HUES6 (cell line): ENCODE measurements around the gene TMEM212.

Experiments used
- H3K27ac ChIP-seq: 2 replicates; pipeline ENCODE4 v1.7.0; 2013; ENCODE audit warnings: low read depth, mild to moderate bottlenecking, low read length, inconsistent platforms
- H3K27me3 ChIP-seq: 2 replicates; pipeline ENCODE4 v1.6.1; 2013; ENCODE audit warnings: low read length; ENCODE audit not compliant: control insufficient read depth, insufficient read depth
- H3K36me3 ChIP-seq: 2 replicates; pipeline ENCODE4 v1.6.1; 2013; ENCODE audit warnings: low read length; ENCODE audit not compliant: control insufficient read depth, insufficient read depth
- H3K4me1 ChIP-seq: 2 replicates; pipeline ENCODE4 v1.6.1; 2013; ENCODE audit warnings: low read length; ENCODE audit not compliant: control insufficient read depth, insufficient read depth
- H3K4me3 ChIP-seq: 2 replicates; pipeline ENCODE4 v1.5.1; 2013; ENCODE audit warnings: low read depth, low read length
- H3K9ac ChIP-seq: one replicate; pipeline ENCODE4 v1.6.1; 2013; ENCODE audit warnings: mild to moderate bottlenecking, low read length
- H3K9me3 ChIP-seq: 2 replicates; pipeline ENCODE4 v1.6.1; 2013; ENCODE audit warnings: low read depth, low read length; ENCODE audit not compliant: control insufficient read depth, insufficient read depth

TMEM212 gene

DNA sequence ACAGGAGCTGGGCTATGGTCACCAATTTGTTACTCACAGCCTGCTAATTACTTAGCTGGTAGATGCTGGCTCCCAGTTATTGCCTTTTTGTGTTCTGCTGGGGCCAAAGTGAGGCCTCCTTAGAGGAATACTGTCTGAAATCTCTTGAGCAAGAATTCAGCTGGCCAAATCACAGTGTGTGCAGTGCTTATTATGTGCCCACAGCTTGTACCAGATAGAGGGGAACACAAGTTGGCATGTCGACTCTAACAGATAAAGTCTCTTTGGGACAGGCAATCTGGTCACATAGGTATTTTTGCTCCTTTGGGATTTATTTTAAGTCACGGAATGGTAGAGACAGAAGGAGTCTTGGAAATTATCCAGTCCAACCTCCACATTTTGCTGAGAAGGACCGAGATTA lies 6.3 kb upstream of the TMEM212 start:
- Histone ChIP-seq H3K4me1 (peaks cover 13% of the 10 kb centered on the region), H3K9ac (no peak overlapping the region), H3K27ac (no peak overlapping the region), H3K36me3 (no peaks in the 10 kb centered on the region), H3K27me3 (no peaks in the 10 kb centered on the region), H3K9me3 (no peaks in the 10 kb centered on the region), H3K4me3 (no peak overlapping the region)

DNA sequence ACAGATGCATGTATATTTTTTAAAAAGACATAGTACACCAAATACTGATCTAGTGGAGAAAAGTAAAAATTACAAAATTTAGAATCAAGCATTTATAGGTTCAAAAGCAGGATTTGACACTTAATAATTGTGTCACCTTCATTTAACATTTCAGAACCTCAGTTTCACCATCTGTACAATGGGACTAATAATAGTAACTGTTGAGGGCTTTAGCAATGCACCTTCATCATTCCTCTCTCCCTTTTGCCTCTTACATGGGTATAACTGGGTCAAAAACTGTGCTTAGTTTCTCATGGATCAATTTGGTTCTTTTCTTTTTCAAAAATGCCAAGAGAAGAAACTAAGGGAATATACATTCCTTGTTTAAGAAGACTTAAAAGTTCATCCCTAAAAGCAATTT lies 5.5 kb upstream of the TMEM212 start:
- peaks cover 13% of the 10 kb centered on the region for H3K4me1 ChIP-seq
- no peaks in the 10 kb centered on the region for H3K9me3 ChIP-seq
- no peaks in the 10 kb centered on the region for H3K27me3 ChIP-seq
- no peak overlapping the region for H3K4me3 ChIP-seq
- H3K9ac ChIP-seq: no peak overlapping the region
- H3K36me3 ChIP-seq: no peaks in the 10 kb centered on the region
- H3K27ac ChIP-seq: no peak overlapping the region

DNA sequence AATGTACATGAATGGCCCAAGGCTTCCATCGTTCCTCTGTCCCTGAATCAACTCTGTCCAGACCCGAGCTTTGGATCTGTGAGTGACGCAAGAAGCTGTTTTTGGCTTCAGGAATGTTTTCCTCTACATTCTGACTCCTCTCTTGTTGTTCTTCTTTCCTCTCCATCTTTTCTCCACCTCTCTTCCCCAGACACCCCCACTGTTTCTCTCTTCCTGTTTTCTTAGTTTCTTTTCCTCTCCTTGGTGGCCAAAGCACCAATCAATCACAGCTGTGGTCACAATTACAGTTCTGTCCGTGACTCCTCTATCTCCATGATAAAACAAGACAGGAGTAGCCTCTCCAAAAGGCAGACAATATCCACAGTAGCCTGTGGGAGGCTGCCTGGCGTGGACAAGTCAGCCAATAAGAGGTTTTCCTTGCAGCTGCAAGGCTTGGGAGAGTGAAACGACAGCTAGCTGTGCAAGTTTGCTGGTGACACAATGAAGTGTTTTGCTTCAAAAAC lies 4.9 kb upstream of the TMEM212 start:
- Histone ChIP-seq H3K4me3 (no peak overlapping the region), H3K27ac (no peak overlapping the region), H3K4me1 (peaks cover 13% of the 10 kb centered on the region), H3K9ac (no peak overlapping the region), H3K27me3 (no peaks in the 10 kb centered on the region), H3K9me3 (no peaks in the 10 kb centered on the region), H3K36me3 (no peaks in the 10 kb centered on the region)

DNA sequence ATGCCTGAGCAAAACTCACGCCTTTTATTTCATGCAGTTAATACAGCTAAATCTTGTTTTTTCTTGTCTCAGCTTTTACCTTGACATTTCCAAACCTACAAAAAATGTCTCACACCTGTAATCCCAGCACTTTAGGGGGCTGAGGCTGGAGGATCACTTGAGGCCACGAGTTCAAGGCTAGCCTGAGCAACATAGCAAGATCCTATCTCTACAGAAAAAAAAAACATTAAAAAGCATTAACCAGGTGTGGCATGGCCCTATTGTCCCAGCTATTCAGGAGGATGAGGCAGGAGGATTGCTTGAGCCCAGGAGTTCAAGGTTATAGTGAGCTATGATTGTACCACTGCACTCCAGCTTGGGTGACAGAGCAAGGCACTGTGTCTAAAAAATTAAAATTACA lies 3.9 kb upstream of the TMEM212 start:
- H3K9me3 ChIP-seq: no peaks in the 10 kb centered on the region
- H3K9ac ChIP-seq: no peak overlapping the region
- peaks cover 13% of the 10 kb centered on the region for H3K4me1 ChIP-seq
- no peaks in the 10 kb centered on the region for H3K36me3 ChIP-seq
- no peak overlapping the region for H3K4me3 ChIP-seq
- H3K27me3 ChIP-seq: no peaks in the 10 kb centered on the region
- H3K27ac ChIP-seq: no peak overlapping the region

DNA sequence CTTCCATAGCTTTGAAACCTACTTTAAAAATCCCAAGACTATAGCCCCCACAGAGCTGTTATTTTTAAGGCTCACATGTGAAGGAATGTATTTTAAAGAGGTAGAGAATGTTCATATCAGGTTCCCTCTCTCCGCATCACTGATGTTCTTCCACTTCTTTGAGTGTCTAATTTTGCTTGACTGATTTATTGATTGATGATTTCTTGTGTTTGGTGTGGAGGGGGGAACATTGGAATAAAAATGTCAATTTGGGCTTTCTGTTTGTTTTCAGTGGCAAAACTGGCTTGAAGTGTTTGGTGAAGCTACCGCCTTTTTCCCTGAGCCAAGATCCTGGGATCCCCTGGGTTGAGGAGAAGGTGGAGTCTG lies 2.7 kb upstream of the TMEM212 start:
- H3K27ac ChIP-seq: no peak overlapping the region

DNA sequence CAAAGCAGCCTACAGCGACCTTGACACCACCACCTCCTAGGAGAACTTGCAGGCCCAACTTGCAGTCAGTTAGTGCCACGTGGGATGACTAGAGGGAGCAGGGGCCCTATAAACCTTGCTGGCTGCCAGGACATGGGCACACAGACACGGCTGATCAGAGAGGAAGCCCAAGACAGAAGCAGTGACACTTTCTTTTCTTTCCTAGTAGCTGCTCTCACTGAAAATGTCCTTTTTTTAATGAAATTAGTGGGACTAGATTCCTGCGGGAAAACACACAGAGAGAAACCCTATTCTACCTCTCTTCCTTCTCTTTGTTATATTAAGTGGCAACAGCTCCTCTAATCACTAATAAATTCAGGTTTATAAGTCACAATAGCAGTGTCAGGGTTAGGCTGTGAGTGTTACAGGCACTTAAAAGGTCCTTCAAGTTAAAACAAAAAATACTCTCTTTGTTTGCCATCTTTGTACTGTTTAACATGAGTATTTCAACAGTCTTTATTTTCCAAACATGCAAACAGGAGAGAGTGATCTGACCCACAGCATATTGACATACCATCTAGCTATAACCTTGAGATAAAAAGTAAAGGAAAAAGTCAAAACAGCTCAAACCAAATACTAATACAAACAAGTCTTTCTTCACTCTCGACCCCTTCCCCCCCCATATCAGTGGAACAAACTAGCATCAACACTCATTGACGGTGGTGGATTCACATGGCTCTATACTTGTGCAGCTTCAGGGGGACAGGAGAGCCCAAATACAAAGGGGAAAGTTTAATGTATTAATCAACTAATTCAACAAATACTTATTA lies 2.1 kb upstream of the TMEM212 start:
- no peaks in the 10 kb centered on the region for H3K9me3 ChIP-seq
- no peaks in the 10 kb centered on the region for H3K36me3 ChIP-seq
- no peak overlapping the region for H3K9ac ChIP-seq
- H3K4me3 ChIP-seq: no peak overlapping the region
- H3K27me3 ChIP-seq: no peaks in the 10 kb centered on the region
- peaks cover 13% of the 10 kb centered on the region for H3K4me1 ChIP-seq
- H3K27ac ChIP-seq: no peak overlapping the region

More for the DNA sequence above, 2.7 kb upstream of the TMEM212 start:
- no peaks in the 10 kb centered on the region for H3K27me3 ChIP-seq
- no peaks in the 10 kb centered on the region for H3K9me3 ChIP-seq
- H3K4me1 ChIP-seq: peaks cover 13% of the 10 kb centered on the region
- no peaks in the 10 kb centered on the region for H3K36me3 ChIP-seq
- no peak overlapping the region for H3K9ac ChIP-seq
- no peak overlapping the region for H3K4me3 ChIP-seq

DNA sequence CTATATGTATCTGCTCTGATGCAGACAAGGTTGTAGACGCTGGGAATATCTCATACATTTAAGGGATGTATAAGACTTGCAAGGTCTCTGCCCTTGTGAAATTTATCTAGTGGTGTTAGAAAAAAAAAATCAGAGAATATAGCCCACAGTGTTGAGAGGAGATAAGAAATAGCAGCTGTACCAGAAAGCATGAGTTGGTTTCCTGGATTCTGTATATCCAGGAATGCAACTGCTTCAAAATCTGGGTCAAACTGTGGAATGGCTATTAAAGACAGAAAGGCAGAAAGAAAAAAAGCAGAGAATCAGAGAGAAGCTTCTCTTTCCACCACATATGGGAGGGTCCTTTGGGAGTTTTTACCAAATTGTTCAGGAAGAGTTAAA lies 1.5 kb upstream of the TMEM212 start:
- H3K27ac ChIP-seq: no peak overlapping the region
- H3K27me3 ChIP-seq: no peaks in the 10 kb centered on the region

DNA sequence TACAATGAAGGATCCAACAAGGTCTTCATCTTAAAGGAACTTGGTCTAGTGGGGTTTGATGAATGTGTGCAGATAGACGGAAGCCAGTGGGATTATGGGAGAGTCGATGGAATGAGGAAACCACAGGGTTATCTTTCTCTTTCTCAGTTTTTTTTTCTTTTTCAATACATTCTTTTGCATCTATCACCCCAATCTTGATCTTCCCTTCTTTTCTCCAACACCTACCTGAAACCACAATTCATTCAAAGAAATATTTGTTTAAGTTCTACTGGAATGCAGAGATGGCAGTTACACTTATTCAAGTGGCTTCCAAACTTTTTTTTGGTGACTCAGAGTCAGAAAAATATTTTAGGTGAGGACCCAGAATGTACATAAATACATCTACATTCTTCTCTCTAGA lies 1.7 kb downstream of the TMEM212 start:
- H3K9me3 ChIP-seq: no peaks in the 10 kb centered on the region

More for the DNA sequence above, 1.5 kb upstream of the TMEM212 start:
- no peak overlapping the region for H3K9ac ChIP-seq
- H3K4me3 ChIP-seq: no peak overlapping the region
- H3K9me3 ChIP-seq: no peaks in the 10 kb centered on the region
- H3K36me3 ChIP-seq: no peaks in the 10 kb centered on the region
- peaks cover 13% of the 10 kb centered on the region for H3K4me1 ChIP-seq

DNA sequence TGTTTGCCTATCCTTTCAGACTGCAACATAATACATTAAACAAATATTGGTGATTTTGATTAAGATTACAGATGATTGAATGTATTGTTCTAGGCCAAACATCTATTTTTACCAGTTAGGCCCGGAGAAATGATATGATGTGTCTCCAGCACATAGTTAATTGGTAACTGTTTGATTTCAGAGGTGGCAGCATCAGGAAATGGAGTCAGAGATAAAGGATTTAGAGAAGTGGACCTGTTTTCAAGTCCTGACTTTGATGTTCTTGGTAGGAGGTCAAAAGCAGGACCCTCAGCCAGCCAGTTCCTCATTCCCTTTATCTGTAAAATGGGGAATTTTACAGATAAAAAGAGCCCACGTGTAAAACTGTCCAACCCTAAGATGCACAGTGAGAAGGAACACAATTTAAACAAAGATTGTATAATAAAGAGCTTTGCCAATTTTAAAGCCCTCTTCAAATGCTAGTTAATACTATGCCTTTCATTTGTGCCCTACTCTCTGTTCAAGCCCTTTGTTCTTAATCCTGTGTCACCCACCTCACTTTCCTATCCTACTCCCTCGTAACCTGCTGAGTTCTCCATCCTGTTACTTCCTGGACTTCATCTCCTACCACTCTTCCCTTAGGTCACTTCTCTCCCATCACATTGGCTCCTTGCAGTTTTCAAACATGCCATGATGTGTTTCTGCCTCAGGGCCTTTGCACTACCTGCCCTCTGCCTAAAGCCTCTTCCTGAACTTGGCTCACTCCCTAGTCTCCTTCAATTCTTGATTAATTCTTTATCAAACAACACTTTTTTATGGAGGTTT lies 2.5 kb downstream of the TMEM212 start:
- Histone ChIP-seq H3K4me3 (no peak overlapping the region), H3K9ac (no peak overlapping the region), H3K36me3 (no peaks in the 10 kb centered on the region), H3K9me3 (no peaks in the 10 kb centered on the region), H3K27ac (no peak overlapping the region), H3K4me1 (peaks cover 1% of the 10 kb centered on the region; the same call in 1 of the 2 replicates), H3K27me3 (no peaks in the 10 kb centered on the region)

More for the DNA sequence above, 1.7 kb downstream of the TMEM212 start:
- no peaks in the 10 kb centered on the region for H3K36me3 ChIP-seq
- peaks cover 4% of the 10 kb centered on the region; the same call in 1 of the 2 replicates for H3K4me1 ChIP-seq
- H3K9ac ChIP-seq: no peak overlapping the region
- H3K27ac ChIP-seq: no peak overlapping the region
- no peak overlapping the region for H3K4me3 ChIP-seq
- no peaks in the 10 kb centered on the region for H3K27me3 ChIP-seq

DNA sequence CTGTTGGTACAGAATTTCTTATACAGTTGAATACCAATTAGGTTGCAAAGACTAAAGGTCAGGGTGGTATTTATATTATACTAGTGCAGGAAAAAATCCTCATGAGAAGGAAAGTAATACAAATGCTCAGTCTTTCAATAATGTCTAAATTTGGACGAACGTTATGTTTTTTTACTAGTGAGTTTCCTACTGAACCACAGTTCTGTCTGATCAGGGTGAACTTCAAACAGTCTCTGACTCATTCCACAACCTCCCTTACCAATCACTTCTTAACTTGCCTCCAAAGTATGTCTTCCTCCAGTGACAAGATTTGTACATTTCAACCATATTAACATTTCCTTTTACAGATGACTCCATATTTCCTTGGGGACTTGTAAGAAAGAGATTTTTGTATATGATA lies 3.4 kb downstream of the TMEM212 start:
- no peak overlapping the region for H3K9ac ChIP-seq
- no peak overlapping the region for H3K4me3 ChIP-seq
- no peak overlapping the region for H3K27ac ChIP-seq
- 0 out of 2 replicates have a peak, but pooled peaks cover 2% of the 10 kb centered on the region for H3K9me3 ChIP-seq
- no peaks in the 10 kb centered on the region for H3K27me3 ChIP-seq
- H3K4me1 ChIP-seq: no peaks in the 10 kb centered on the region; the same call in 1 of the 2 replicates
- H3K36me3 ChIP-seq: no peaks in the 10 kb centered on the region

DNA sequence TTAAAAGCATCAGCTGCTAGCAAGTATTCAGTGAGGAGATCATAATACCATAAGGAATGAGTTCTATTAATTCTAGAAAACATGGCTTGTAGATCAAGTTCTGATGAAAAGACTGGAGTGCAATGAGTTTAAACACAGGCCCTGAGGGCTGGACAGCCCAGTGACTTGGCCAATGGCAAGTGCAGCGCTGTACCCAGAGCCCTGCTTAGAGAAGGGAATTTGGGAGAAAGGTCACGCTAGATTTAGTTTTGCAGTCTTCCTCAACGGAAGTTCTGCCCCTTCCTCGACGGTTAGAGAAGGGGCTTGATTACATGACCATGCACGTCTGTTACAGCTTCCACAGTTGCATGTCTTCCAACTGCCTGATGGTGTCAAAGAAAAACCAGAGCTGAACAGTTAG lies 4.0 kb downstream of the TMEM212 start:
- no peaks in the 10 kb centered on the region for H3K27me3 ChIP-seq
- H3K27ac ChIP-seq: no peak overlapping the region
- no peaks in the 10 kb centered on the region for H3K36me3 ChIP-seq
- H3K4me3 ChIP-seq: no peak overlapping the region
- 0 out of 2 replicates have a peak, but pooled peaks cover 5% of the 10 kb centered on the region for H3K9me3 ChIP-seq
- H3K9ac ChIP-seq: no peak overlapping the region
- H3K4me1 ChIP-seq: no peaks in the 10 kb centered on the region; the same call in 1 of the 2 replicates
